Epithelial cell of alveolus of lung (primary cell): ENCODE measurements around the gene UQCC3. TPM values are rescaled to one million over a fixed set of nuclear protein-coding genes. Genes with fewer than 3 reads are reported as not detected.

Experiments used
- total RNA-seq: library from RNA; depleted of rRNA; stranded (reverse); fragments of >200 nt; gene quantifications from 2 replicates; pipeline ENCODE4 v1.2.1, GENCODE V29; 2015

Gene UQCC3
- total RNA-seq: 11.5 and 17.2 TPM in 2 replicates

GRCh38 chr11:62671608-62672389 is at the start of gene UQCC3, which contains the start of gene LBHD1:
UQCC3 (plus strand) TSS chr11:62671673; CDS start chr11:62671746, 73 bp downstream.
LBHD1 (minus strand) TSS chr11:62672267; CDS start chr11:62670031, 2,236 bp downstream.

GRCh38 chr11:62645946-62646824 is 25.3 kb upstream of the UQCC3 start, which contains the start of gene GANAB:
GANAB (minus strand) TSS chr11:62646613; CDS start chr11:62646599, 14 bp downstream.

GRCh38 chr11:62665075-62665598 is 6.3 kb upstream of the UQCC3 start, which contains the start of the genes C11orf98 and CSKMT:
C11orf98 (minus strand) TSS chr11:62665210; CDS start chr11:62665169, 41 bp downstream.
CSKMT (plus strand) TSS chr11:62665312; CDS start chr11:62665880, 568 bp downstream.

GRCh38 chr11:62678770-62679696 is 7.6 kb downstream of the UQCC3 start, which contains the start of gene UBXN1:
UBXN1 (minus strand) TSS chr11:62679073; CDS start chr11:62678923, 150 bp downstream.

GRCh38 chr11:62689421-62690183 is 18.1 kb downstream of the UQCC3 start, which contains the start of gene LRRN4CL:
LRRN4CL (minus strand) TSS chr11:62689530; CDS start chr11:62688508, 1,022 bp downstream.

GRCh38 chr11:62707277-62707861 is 35.9 kb downstream of the UQCC3 start, which contains the start of the genes BSCL2 and GNG3:
BSCL2 (minus strand) TSS chr11:62707424; CDS start chr11:62707195, 229 bp downstream.
GNG3 (plus strand) TSS chr11:62707676; CDS start chr11:62708296, 620 bp downstream.

Other genes with a start within 250 kb of the UQCC3 start
- gene AHNAK, start 124.9 kb upstream of the UQCC3 start, total RNA-seq: 242 and 261 TPM in 2 replicates
- gene EEF1G, start 97.8 kb upstream of the UQCC3 start, total RNA-seq: 2,450 and 2,872 TPM in 2 replicates
- gene TUT1, start 80.2 kb upstream of the UQCC3 start, total RNA-seq: 9.2 and 13.4 TPM in 2 replicates
- 72.1 and 101 TPM in 2 replicates for gene MTA2, start 69.8 kb upstream of the UQCC3 start, total RNA-seq
- 25.9 and 34.3 TPM in 2 replicates for gene EML3, start 58.9 kb upstream of the UQCC3 start, total RNA-seq
- gene ROM1, start 58.4 kb upstream of the UQCC3 start, total RNA-seq: 2.7 and 11.6 TPM in 2 replicates
- 48.7 and 55.3 TPM in 2 replicates for gene B3GAT3, start 49.7 kb upstream of the UQCC3 start, total RNA-seq
- gene GANAB, start 25.1 kb upstream of the UQCC3 start, total RNA-seq: 321 and 375 TPM in 2 replicates
- 30.1 and 41.0 TPM in 2 replicates for gene INTS5, start 18.4 kb upstream of the UQCC3 start, total RNA-seq
- 71.6 and 87.2 TPM in 2 replicates for gene C11orf98, start 6.5 kb upstream of the UQCC3 start, total RNA-seq
- gene CSKMT, start 6.4 kb upstream of the UQCC3 start, total RNA-seq: 6.1 and 10.1 TPM in 2 replicates
- 2.4 and 3.1 TPM in 2 replicates for gene LBHD1, start 594 bp downstream of the UQCC3 start, total RNA-seq
- 135 and 148 TPM in 2 replicates for gene UBXN1, start 7.4 kb downstream of the UQCC3 start, total RNA-seq
- gene LRRN4CL, start 17.9 kb downstream of the UQCC3 start, total RNA-seq: 2.1 and 4.3 TPM in 2 replicates
- 66.0 and 82.1 TPM in 2 replicates for gene BSCL2, start 35.8 kb downstream of the UQCC3 start, total RNA-seq
- gene GNG3, start 36.0 kb downstream of the UQCC3 start, total RNA-seq: not detected in 2 replicates
- 9.2 and 16.2 TPM in 2 replicates for gene HNRNPUL2, start 55.8 kb downstream of the UQCC3 start, total RNA-seq
- gene TTC9C, start 56.8 kb downstream of the UQCC3 start, total RNA-seq: 22.4 and 50.1 TPM in 2 replicates
- gene ZBTB3, start 82.5 kb downstream of the UQCC3 start, total RNA-seq: 7.5 and 8.3 TPM in 2 replicates
- gene POLR2G, start 89.9 kb downstream of the UQCC3 start, total RNA-seq: 95.7 and 111 TPM in 2 replicates
- 11.4 and 20.0 TPM in 2 replicates for gene TAF6L, start 99.7 kb downstream of the UQCC3 start, total RNA-seq
- 82.1 and 98.6 TPM in 2 replicates for gene TMEM179B, start 115.7 kb downstream of the UQCC3 start, total RNA-seq
- gene TMEM223, start 120.3 kb downstream of the UQCC3 start, total RNA-seq: 39.0 and 55.0 TPM in 2 replicates
- 20.3 and 44.3 TPM in 2 replicates for gene NXF1, start 133.8 kb downstream of the UQCC3 start, total RNA-seq
- 44.6 and 50.4 TPM in 2 replicates for gene STX5, start 160.4 kb downstream of the UQCC3 start, total RNA-seq
- gene TEX54, start 161.2 kb downstream of the UQCC3 start, total RNA-seq: not detected in 2 replicates
- gene WDR74, start 167.9 kb downstream of the UQCC3 start, total RNA-seq: 38.6 and 57.9 TPM in 2 replicates
- gene SLC3A2, start 209.2 kb downstream of the UQCC3 start, total RNA-seq: 146 and 183 TPM in 2 replicates
- gene CHRM1, start 249.7 kb downstream of the UQCC3 start, total RNA-seq: not detected in 2 replicates